PFSK-1 (cell line): ENCODE results near the gene ZNF628.

Source experiments
- POLR2AphosphoS5 ChIP-seq: IDR thresholded peaks from 2 replicates; pipeline ENCODE4 v1.6.1; 2012; ENCODE audit warnings: low read depth, mild to moderate bottlenecking, control low read depth, low read length, moderate library complexity
- REST ChIP-seq, 2 experiments: IDR thresholded peaks; 2 replicates each; pipeline versions ENCODE4 v1.6.1 to v1.8.0; 2011 to 2012; ENCODE audit warnings: low read depth in 2 of 2, low read length in 2 of 2, control low read depth in 1 of 2, inconsistent platforms in 1 of 2, mild to moderate bottlenecking in 1 of 2, moderate library complexity in 1 of 2; ENCODE audit not compliant: insufficient read depth in 1 of 2

DNA sequence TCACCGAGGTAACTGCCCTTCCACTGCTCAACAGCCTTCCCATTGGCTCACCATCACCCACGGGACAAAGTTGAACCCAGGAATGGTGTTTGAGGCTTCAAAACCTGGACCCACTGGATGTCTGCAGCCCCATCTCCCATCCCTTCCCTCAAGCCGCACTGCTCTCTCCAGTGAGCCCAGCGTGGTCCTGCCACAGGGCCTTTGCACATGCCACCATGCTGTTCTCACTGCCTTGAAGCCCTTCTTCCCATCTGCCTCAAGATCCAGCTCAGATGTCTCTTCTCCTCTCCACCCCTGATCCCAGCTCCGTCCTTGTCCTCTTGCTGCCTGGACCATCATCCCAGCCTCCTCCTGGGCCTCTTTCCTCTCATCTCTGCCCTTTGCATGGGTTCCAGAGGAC, 37.4 kb upstream of the ZNF628 start:
- TF ChIP-seq REST (IDR thresholded peaks at IDR 0.05; ENCODE audit: insufficient read depth in 1 of 2, low read depth in 2 of 2, low read length in 2 of 2) (0 out of 4 replicates have a peak, but pooled peaks of 1 of the 2 experiments have one; percentile 15), POLR2AphosphoS5 (no peak)
